ENCODE measurements around the gene ZKSCAN2.
A peak's percentile ranks its signal among the peaks of the same experiment; 100 is the strongest.

- TF ChIP-seq CTCF (IDR thresholded peaks at IDR 0.05) = no peak
- TF ChIP-seq POLR2AphosphoS5 (IDR thresholded peaks at IDR 0.05) = peak in 2 of 3 donors; percentile 52 to 65
- TF ChIP-seq POLR2A (IDR thresholded peaks at IDR 0.05) = no peak
Observed at GRCh38 chr16:25257956-25258860, 563 bp upstream of the ZKSCAN2 start.

Measured in stomach (tissue), 4 donors.